Endothelial cell of umbilical vein (primary cell): ENCODE results near the gene PRKX. TPM values are rescaled to one million over a fixed set of nuclear protein-coding genes. Genes with fewer than 3 reads are reported as not detected.

Experiments used
- BruUV-seq: library from RNA; stranded (reverse); fragments of 400-500 nt; replicated peaks from 2 replicates; lab custom pipeline; 2021; lab: Mats Ljungman, UMichigan
- CTCF ChIA-PET: fragments of 300-600, 350-600 bp; sonication (Branson Sonifier 250); formaldehyde crosslinking; loops from one replicate; lab custom pipeline; 2021; ENCODE audit warnings: antibody characterized with exemption, inconsistent platforms; lab: Charles Lee
- POLR2A ChIA-PET: fragments of 300-600, 350-600 bp; sonication (Branson Sonifier 250); formaldehyde crosslinking; loops from one replicate; lab custom pipeline; 2021; ENCODE audit warnings: antibody characterized with exemption, inconsistent platforms; lab: Charles Lee
- DNase-seq: peaks from one replicate; pipeline ENCODE4 v3.0.0-alpha.2; 2011; ENCODE audit warnings: low read depth, low spot score
- FAIRE-seq: peaks from 2 replicates; lab custom pipeline; 2011; peaks lifted over from hg19 to GRCh38; lab: Jason Lieb, UNC
- H2AFZ ChIP-seq: 2 replicates; pipeline ENCODE4 v1.6.0; 2012; ENCODE audit warnings: low read depth, low read length, control low read depth, inconsistent platforms
- H3K27ac ChIP-seq: 2 replicates; pipeline ENCODE4 v1.5.1; 2011; ENCODE audit warnings: low read depth, mild to moderate bottlenecking, control low read depth, low read length, moderate library complexity; ENCODE audit not compliant: insufficient read depth
- H3K27me3 ChIP-seq, 2 experiments: 2 replicates each; pipeline versions ENCODE4 v1.6.0 to v1.6.1; 2011; ENCODE audit warnings: low read length in 2 of 2, mixed read lengths in 1 of 2; ENCODE audit not compliant: control insufficient read depth in 2 of 2, insufficient read depth in 2 of 2
- H3K36me3 ChIP-seq, 2 experiments: 2 replicates in 1 of 2; 3 replicates in 1 of 2; pipeline ENCODE4 v1.5.1; 2011; ENCODE audit warnings: low read length in 2 of 2, mild to moderate bottlenecking in 1 of 2, moderate library complexity in 1 of 2; ENCODE audit not compliant: control insufficient read depth in 2 of 2, insufficient read depth in 2 of 2; ENCODE audit errors: extremely low read depth in 1 of 2
- H3K4me1 ChIP-seq: 3 replicates; pipeline ENCODE4 v1.5.1; 2011; ENCODE audit warnings: mild to moderate bottlenecking, low read length; ENCODE audit not compliant: control insufficient read depth, insufficient read depth; ENCODE audit errors: extremely low read depth
- H3K4me2 ChIP-seq: 2 replicates; pipeline ENCODE4 v1.6.1; 2011; ENCODE audit warnings: low read length, control low read depth, mixed read lengths; ENCODE audit not compliant: insufficient read depth
- H3K4me3 ChIP-seq, 3 experiments: fragments of 200-600 bp in 1 of 3; sonication (generic), shearing (Covaris generic) in 1 of 3; replicated peaks in 1 of 3; 2 replicates each; pipeline ENCODE4 v1.5.1; 2011 to 2016; ENCODE audit warnings: control low read depth in 3 of 3, low read length in 3 of 3, mild to moderate bottlenecking in 2 of 3, inconsistent platforms in 1 of 3, low read depth in 1 of 3, moderate library complexity in 1 of 3; ENCODE audit not compliant: insufficient read depth in 1 of 3
- H3K79me2 ChIP-seq: 2 replicates; pipeline ENCODE4 v1.6.0; 2012; ENCODE audit warnings: low read length, inconsistent platforms; ENCODE audit not compliant: control insufficient read depth, insufficient read depth
- H3K9ac ChIP-seq: replicated peaks from 2 replicates; pipeline ENCODE3; 2011; ENCODE audit warnings: low read length, control low read depth; ENCODE audit not compliant: insufficient read depth; ENCODE audit errors: extremely low read depth
- H3K9me1 ChIP-seq: replicated peaks from 3 replicates; pipeline ENCODE4 v1.6.0; 2011; ENCODE audit warnings: mild to moderate bottlenecking, low read length; ENCODE audit not compliant: control insufficient read depth, insufficient read depth; ENCODE audit errors: extremely low read depth
- H3K9me3 ChIP-seq: replicated peaks from 2 replicates; pipeline ENCODE4 v1.5.1; 2012; ENCODE audit warnings: low read length, inconsistent platforms; ENCODE audit not compliant: control insufficient read depth, insufficient read depth
- H4K20me1 ChIP-seq: replicated peaks from 2 replicates; pipeline ENCODE3; 2011; ENCODE audit warnings: mild to moderate bottlenecking, low read length; ENCODE audit not compliant: control insufficient read depth, insufficient read depth; ENCODE audit errors: extremely low read depth
- FOS ChIP-seq: IDR thresholded peaks from 2 replicates; pipeline ENCODE4 v1.6.1; 2011; ENCODE audit warnings: mild to moderate bottlenecking, low read length, moderate library complexity, borderline replicate concordance; ENCODE audit not compliant: insufficient read depth
- GATA2 ChIP-seq: IDR thresholded peaks from 2 replicates; pipeline ENCODE4 v1.7.0; 2011; ENCODE audit warnings: low read depth, mild to moderate bottlenecking, moderate library complexity, mixed read lengths, low read length; ENCODE audit not compliant: insufficient read length, insufficient read depth
- MYC ChIP-seq: IDR thresholded peaks from one replicate; pipeline ENCODE4 v1.6.1; 2011; ENCODE audit warnings: mild to moderate bottlenecking, low read depth, low read length
- POLR2AphosphoS5 ChIP-seq: IDR thresholded peaks from 2 replicates; pipeline ENCODE4 v1.6.1; 2012; ENCODE audit warnings: low read depth, mild to moderate bottlenecking, control low read depth, low read length, moderate library complexity; ENCODE audit not compliant: insufficient read depth
- dilution Hi-C: fragments of 300-500 bp; cut with MboI; formaldehyde crosslinking; loops from one replicate; pipeline ENCODE4 v1.15.0; 2019; ENCODE audit warnings: low sequenced_read_pairs; ENCODE audit not compliant: extremely low pct_ligation_motif_present
- intact Hi-C: fragments of 100-400 bp; cut with micrococcal nuclease; formaldehyde crosslinking; loops from one replicate; pipeline ENCODE4 v1.10.0; 2022
- polyA plus RNA-seq, 4 experiments: library from polyadenylated mRNA; depleted of rRNA in 3 of 4; stranded (reverse) in 3 of 4; unstranded in 1 of 4; fragments of >200 nt; gene quantifications; 2 replicates each; pipeline versions ENCODE4 v1.2.1 to v1.2.3, GENCODE V29; 2011 to 2012; ENCODE audit warnings: missing spikeins in 1 of 4
- total RNA-seq: library from RNA; stranded (reverse); gene quantifications from 2 replicates; pipeline ENCODE4 v1.2.3, GENCODE V29; 2021
- TF ChIP-seq, protein P1 (sequence below), 2 donors: IDR thresholded peaks; 1 replicate in 1 of 2; 2 replicates in 1 of 2; pipeline ENCODE4 v1.5.1; 2011; ENCODE audit warnings: low read length in 2 of 2, mild to moderate bottlenecking in 2 of 2, moderate library complexity in 2 of 2, control low read depth in 1 of 2, inconsistent platforms in 1 of 2, low read depth in 1 of 2; ENCODE audit not compliant: insufficient read depth in 1 of 2; ENCODE audit errors: extremely low read depth in 1 of 2

PRKX gene
- total and polyA plus RNA-seq, 2 donors (not counting 3 experiments of a cell fraction or from before 2014, with no cell fraction given): 11.2 to 27.5 TPM

- Histone ChIP-seq H3K4me2 (no peak overlapping the region), H3K9ac (no peak overlapping the region), H3K79me2 (no peaks in the 10 kb centered on the region), H3K27ac (no peak overlapping the region), H3K36me3 (no peaks in the 10 kb centered on the region), H4K20me1 (no peaks in the 10 kb centered on the region), H3K4me3 (no peak overlapping the region), H3K4me1 (no peaks in the 10 kb centered on the region), H3K9me1 (no peaks in the 10 kb centered on the region), H3K27me3 (no peaks in the 10 kb centered on the region), H3K9me3 (no peaks in the 10 kb centered on the region), H2AFZ (no peak overlapping the region)
- DNase-seq: peak; percentile 32
- intact Hi-C loops: loop anchor here (1.0 to 10.0 kb wide), 3 partner anchors 520 to 754 kb away; no protein-coding TSS in a partner anchor
- CTCF ChIA-PET: interaction anchor here (0.6 to 1.0 kb wide), 9 partner anchors 10 to 763 kb away, joined by 3 to 7 read pairs (median 3); no protein-coding TSS in a partner anchor
- dilution Hi-C loops: no loop called here
- no TSS peak for BruUV-seq
- POLR2A ChIA-PET: no interaction called here
- peak; percentile 72 for FAIRE-seq
- TF ChIP-seq FOS (no peak), MYC (no peak), GATA2 (no peak), POLR2AphosphoS5 (no peak)
- TF ChIP-seq, protein P1, sequence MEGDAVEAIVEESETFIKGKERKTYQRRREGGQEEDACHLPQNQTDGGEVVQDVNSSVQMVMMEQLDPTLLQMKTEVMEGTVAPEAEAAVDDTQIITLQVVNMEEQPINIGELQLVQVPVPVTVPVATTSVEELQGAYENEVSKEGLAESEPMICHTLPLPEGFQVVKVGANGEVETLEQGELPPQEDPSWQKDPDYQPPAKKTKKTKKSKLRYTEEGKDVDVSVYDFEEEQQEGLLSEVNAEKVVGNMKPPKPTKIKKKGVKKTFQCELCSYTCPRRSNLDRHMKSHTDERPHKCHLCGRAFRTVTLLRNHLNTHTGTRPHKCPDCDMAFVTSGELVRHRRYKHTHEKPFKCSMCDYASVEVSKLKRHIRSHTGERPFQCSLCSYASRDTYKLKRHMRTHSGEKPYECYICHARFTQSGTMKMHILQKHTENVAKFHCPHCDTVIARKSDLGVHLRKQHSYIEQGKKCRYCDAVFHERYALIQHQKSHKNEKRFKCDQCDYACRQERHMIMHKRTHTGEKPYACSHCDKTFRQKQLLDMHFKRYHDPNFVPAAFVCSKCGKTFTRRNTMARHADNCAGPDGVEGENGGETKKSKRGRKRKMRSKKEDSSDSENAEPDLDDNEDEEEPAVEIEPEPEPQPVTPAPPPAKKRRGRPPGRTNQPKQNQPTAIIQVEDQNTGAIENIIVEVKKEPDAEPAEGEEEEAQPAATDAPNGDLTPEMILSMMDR (IDR thresholded peaks at IDR 0.05; ENCODE audit: extremely low read depth in 1 of 2, insufficient read depth in 1 of 2, low read depth in 1 of 2, low read length in 2 of 2): peak; percentile 30 to 35
Observed at GRCh38 chrX:3638280-3638873, 75.1 kb downstream of the PRKX start.
